Activated CD4-positive, alpha-beta T cell treated with anti-CD3 and anti-CD28 coated beads for 4 hours (primary cell): ENCODE results near the gene PCIF1.
"Not testable (repeated sequence)": the region's sequence is repeated elsewhere in the genome, so short reads cannot be mapped to it uniquely, and the experiment has no call there.

Source experiments
- DNase-seq, 2 donors: peaks; one replicate each; pipeline ENCODE4 v3.0.0-alpha.2; 2020

The PCIF1 gene

GRCh38 chr20:45948261-45948733 lies 13.8 kb downstream of the PCIF1 start:
- DNase-seq, result no peak

- no peak for DNase-seq
These were observed 14.5 kb downstream of the PCIF1 start for GRCh38 chr20:45948742-45949541.

- DNase-seq, result no peak
These were observed 15.3 kb downstream of the PCIF1 start for GRCh38 chr20:45949542-45950329.

- no peak for DNase-seq
These were observed 15.8 kb downstream of the PCIF1 start for GRCh38 chr20:45950330-45950646.

GRCh38 chr20:45951925-45952834 lies 17.7 kb downstream of the PCIF1 start:
- DNase-seq, result no peak

GRCh38 chr20:45952861-45953260 lies 18.4 kb downstream of the PCIF1 start:
- no peak for DNase-seq

GRCh38 chr20:45953672-45954071 lies 19.2 kb downstream of the PCIF1 start:
- DNase-seq, result no peak

- not testable (repeated sequence) for DNase-seq
These were observed 21.8 kb downstream of the PCIF1 start for GRCh38 chr20:45956326-45956725.

- DNase-seq, result no peak
These were observed 22.8 kb downstream of the PCIF1 start for GRCh38 chr20:45957021-45957941.

- no peak for DNase-seq
These were observed 24.1 kb downstream of the PCIF1 start for GRCh38 chr20:45958593-45958992.

- no peak for DNase-seq
These were observed 24.6 kb downstream of the PCIF1 start for GRCh38 chr20:45959126-45959525.

GRCh38 chr20:45959956-45960630 lies 25.6 kb downstream of the PCIF1 start:
- DNase-seq, result no peak

- DNase-seq, result no peak
These were observed 27.7 kb downstream of the PCIF1 start for GRCh38 chr20:45962031-45962755.

GRCh38 chr20:45963059-45964005 lies 28.8 kb downstream of the PCIF1 start:
- DNase-seq, result no peak

- DNase-seq, result no peak
These were observed 29.5 kb downstream of the PCIF1 start for GRCh38 chr20:45964006-45964400.

- no peak for DNase-seq
These were observed 30.9 kb downstream of the PCIF1 start for GRCh38 chr20:45965169-45966002.

GRCh38 chr20:45967551-45968080 lies 33.1 kb downstream of the PCIF1 start:
- no peak for DNase-seq

- DNase-seq, result no peak
These were observed 33.7 kb downstream of the PCIF1 start for GRCh38 chr20:45968081-45968671.
